HepG2 (cell line): ENCODE data around the gene CACNA1C. TPM values are rescaled to one million over a fixed set of nuclear protein-coding genes. Genes with fewer than 3 reads are reported as not detected.

Source experiments
- ATAC-seq: fragments of 200-7000 bp; cut with Tn5 transposase; 3 replicates; pipeline ENCODE4 v1.9.1; 2020; ENCODE audit warnings: mild to moderate bottlenecking, moderate library complexity
- BruUV-seq: library from RNA; stranded (reverse); fragments of 400-500 nt; replicated peaks from 2 replicates; lab custom pipeline; 2021; lab: Mats Ljungman, UMichigan
- CTCF ChIA-PET: fragments of 300-600 bp; formaldehyde crosslinking; extraction: SDS; loops from one replicate; lab custom pipeline; 2021; ENCODE audit warnings: low total read pairs, inconsistent platforms, low intra/inter-chr PET ratio; lab: Yijun Ruan, JAX
- POLR2A ChIA-PET: fragments of 350-600 bp; sonication (Branson Sonifier 250); formaldehyde crosslinking; loops from one replicate; lab custom pipeline; 2020; ENCODE audit warnings: antibody characterized with exemption, inconsistent platforms; lab: Yijun Ruan, JAX
- DNase-seq: peaks from one replicate; pipeline ENCODE4 v3.0.0-alpha.2; 2015; ENCODE audit warnings: low spot score
- FAIRE-seq: peaks from 3 replicates; lab custom pipeline; 2011; peaks lifted over from hg19 to GRCh38; lab: Jason Lieb, UNC
- H2AFZ ChIP-seq: one replicate; pipeline ENCODE4 v1.6.1; 2011; ENCODE audit warnings: low read length, inconsistent platforms
- H3K27ac ChIP-seq: fragments of 300-600 bp; 3 replicates; pipeline ENCODE4 v1.8.0; 2011; ENCODE audit warnings: mixed run types, mild to moderate bottlenecking, mixed read lengths, low read length, inconsistent platforms; ENCODE audit not compliant: insufficient read depth; ENCODE audit errors: extremely low read length
- H3K27me3 ChIP-seq, 2 experiments: fragments of 200-600 bp in 1 of 2; 2 replicates in 1 of 2; 3 replicates in 1 of 2; pipeline versions ENCODE4 v1.6.0 to v1.8.0; 2011; ENCODE audit warnings: low read length in 2 of 2, mild to moderate bottlenecking in 2 of 2, moderate library complexity in 2 of 2, inconsistent platforms in 1 of 2; ENCODE audit not compliant: insufficient read depth in 2 of 2, control insufficient read depth in 1 of 2
- H3K36me3 ChIP-seq, 2 experiments: fragments of 200-600 bp in 1 of 2; replicated peaks in 1 of 2; 2 replicates in 1 of 2; 3 replicates in 1 of 2; pipeline versions ENCODE4 v1.5.1 to v1.8.0; 2011; ENCODE audit warnings: low read length in 2 of 2, inconsistent platforms in 1 of 2; ENCODE audit not compliant: insufficient read depth in 2 of 2, control insufficient read depth in 1 of 2
- H3K4me1 ChIP-seq: 2 replicates; pipeline ENCODE4 v1.5.1; 2012; ENCODE audit warnings: low read length, inconsistent platforms; ENCODE audit not compliant: insufficient read depth
- H3K4me2 ChIP-seq: 2 replicates; pipeline ENCODE4 v1.6.0; 2011; ENCODE audit warnings: low read depth, low read length, inconsistent platforms
- H3K4me3 ChIP-seq, 3 experiments: fragments of 200-600 bp in 1 of 3; sonication (generic), shearing (Covaris generic) in 1 of 3; replicated peaks in 1 of 3; 2 replicates each; pipeline ENCODE4 v1.5.1; 2011 to 2016; ENCODE audit warnings: low read length in 3 of 3, inconsistent platforms in 2 of 3, low read depth in 2 of 3, mild to moderate bottlenecking in 2 of 3, control low read depth in 1 of 3, mixed read lengths in 1 of 3; ENCODE audit not compliant: insufficient read depth in 1 of 3
- H3K79me2 ChIP-seq: one replicate; pipeline ENCODE4 v1.6.1; 2011; ENCODE audit warnings: low read length, inconsistent platforms; ENCODE audit not compliant: insufficient read depth
- H3K9ac ChIP-seq: 2 replicates; pipeline ENCODE4 v1.6.0; 2011; ENCODE audit warnings: mild to moderate bottlenecking, low read depth, low read length, inconsistent platforms; ENCODE audit not compliant: insufficient read depth
- H3K9me3 ChIP-seq: 2 replicates; pipeline ENCODE4 v1.5.1; 2012; ENCODE audit warnings: mild to moderate bottlenecking, low read length
- H4K20me1 ChIP-seq: 2 replicates; pipeline ENCODE4 v1.6.0; 2011; ENCODE audit warnings: inconsistent platforms, mild to moderate bottlenecking, low read length, moderate library complexity; ENCODE audit not compliant: insufficient read depth
- ARID2 ChIP-seq: sonication (generic); formaldehyde crosslinking; IDR thresholded peaks from 2 replicates; pipeline ENCODE4 v1.8.1; 2022; ENCODE audit warnings: mild to moderate bottlenecking, missing genetic modification reagents, borderline replicate concordance
- BRCA1 ChIP-seq: sonication (generic); formaldehyde crosslinking; IDR thresholded peaks from 2 replicates; pipeline ENCODE4 v1.4.0; 2020; ENCODE audit warnings: missing genetic modification reagents
- ELF3 ChIP-seq: IDR thresholded peaks from 2 replicates; pipeline ENCODE4 v1.6.1; 2016; ENCODE audit warnings: missing genetic modification reagents, missing compliant biosample characterization
- FOXC1 ChIP-seq: sonication (generic); formaldehyde crosslinking; IDR thresholded peaks from 2 replicates; pipeline ENCODE4 v1.8.0; 2022; ENCODE audit warnings: mild to moderate bottlenecking, missing genetic modification reagents, borderline replicate concordance
- HMGA1 ChIP-seq: sonication (generic); formaldehyde crosslinking; conservative IDR thresholded peaks from 2 replicates; pipeline ENCODE4 v1.4.0; 2020; ENCODE audit warnings: missing genetic modification reagents
- KDM2A ChIP-seq: sonication (generic); formaldehyde crosslinking; IDR thresholded peaks from 2 replicates; pipeline ENCODE4 v1.4.0; 2020; ENCODE audit warnings: low read depth, missing genetic modification reagents, borderline replicate concordance
- KLF13 ChIP-seq: sonication (generic); formaldehyde crosslinking; IDR thresholded peaks from 2 replicates; pipeline ENCODE4 v1.4.0; 2020; ENCODE audit warnings: mild to moderate bottlenecking, missing genetic modification reagents
- MZF1 ChIP-seq: sonication (generic); formaldehyde crosslinking; IDR thresholded peaks from 2 replicates; pipeline ENCODE4 v1.8.1; 2023; ENCODE audit warnings: mild to moderate bottlenecking, missing genetic modification reagents, borderline replicate concordance
- PCBP1 ChIP-seq: fragments of 200-400 bp; formaldehyde crosslinking; IDR thresholded peaks from 2 replicates; pipeline ENCODE4 v1.6.1; 2017; ENCODE audit warnings: mild to moderate bottlenecking, low read depth, low read length, borderline replicate concordance
- PRDM4 ChIP-seq: sonication (generic); formaldehyde crosslinking; IDR thresholded peaks from 2 replicates; pipeline ENCODE4 v1.9.0; 2021; ENCODE audit warnings: missing genetic modification reagents, borderline replicate concordance
- SP5 ChIP-seq: IDR thresholded peaks from 2 replicates; pipeline ENCODE4 v1.6.1; 2016; ENCODE audit warnings: low read depth, borderline replicate concordance
- ZKSCAN1 ChIP-seq: fragments of 150-350 bp; IDR thresholded peaks from 2 replicates; pipeline ENCODE4 v1.6.1; 2014; ENCODE audit warnings: low read length
- ZNF503 ChIP-seq: sonication (generic); formaldehyde crosslinking; IDR thresholded peaks from 2 replicates; pipeline ENCODE4 v1.4.0; 2020; ENCODE audit warnings: missing genetic modification reagents
- ZNF572 ChIP-seq: sonication (generic); formaldehyde crosslinking; IDR thresholded peaks from 2 replicates; pipeline ENCODE4 v1.5.1; 2020; ENCODE audit warnings: mild to moderate bottlenecking, missing genetic modification reagents
- ZNF704 ChIP-seq: sonication (generic); formaldehyde crosslinking; IDR thresholded peaks from 2 replicates; pipeline ENCODE4 v1.8.1; 2023; ENCODE audit warnings: mild to moderate bottlenecking, inconsistent platforms, moderate library complexity, missing genetic modification reagents, borderline replicate concordance
- WGBS: methylation state at CpG from one replicate; pipeline ENCODE4 v1.1.6; 2017; ENCODE audit warnings: low lambda C conversion rate; 5-methylcytosine and 5-hydroxymethylcytosine counted together
- in situ Hi-C: cut with HindIII; loops from 2 replicates; pipeline ENCODE4 v1.10.0; 2017; ENCODE audit warnings: low pct_unique_long_range_greater_than_20kb; ENCODE audit not compliant: extremely low pct_ligation_motif_present
- intact Hi-C: fragments of 100-400 bp; cut with micrococcal nuclease; formaldehyde crosslinking; loops from one replicate; pipeline ENCODE4 v1.10.0; 2022; ENCODE audit not compliant: unreplicated experiment
- polyA plus RNA-seq, 8 experiments: library from polyadenylated mRNA; depleted of rRNA in 3 of 8; stranded (reverse) in 7 of 8; unstranded in 1 of 8; fragments of >200 nt; fragmentation: Illumina TruSeq in 4 of 8; extraction: Trizol in 4 of 8; gene quantifications; 2 replicates each; pipeline versions ENCODE4 v1.2.1 to v1.2.3, GENCODE V29; 2011 to 2016; ENCODE audit warnings: low read depth in 4 of 8, missing spikeins in 1 of 8, mixed read lengths in 1 of 8; ENCODE audit not compliant: insufficient read depth in 1 of 8
- total RNA-seq, 5 experiments: library from RNA; depleted of rRNA; stranded (reverse); fragments of >200 nt; fragmentation: Illumina TruSeq; extraction: Trizol; gene quantifications; 2 replicates each; pipeline ENCODE4 v1.2.3, GENCODE V29; 2016; ENCODE audit warnings: low read depth in 1 of 5
- TF ChIP-seq, protein P1 (sequence below): sonication (generic); formaldehyde crosslinking; IDR thresholded peaks from 2 replicates; pipeline ENCODE4 v1.8.1; 2023; ENCODE audit warnings: mild to moderate bottlenecking, missing genetic modification reagents, borderline replicate concordance

CACNA1C gene
- total and polyA plus RNA-seq, 2 of the 13 experiments (the other 11 are each of a cell fraction or from before 2014, with no cell fraction given): not detected

GRCh38 chr12:2180737-2181082 lies 127.9 kb downstream of the CACNA1C start:
- no peak overlapping the region for H3K9ac ChIP-seq
- no peaks in the 10 kb centered on the region for H3K79me2 ChIP-seq
- WGBS: 4% methylated on average over 3 of the region's 3 CpGs
- H3K27me3 ChIP-seq: peaks cover 0 to 46% of the 10 kb centered on the region in 2 experiments; a peak in 2 of 5 replicates
- no peak overlapping the region for H2AFZ ChIP-seq
- in situ Hi-C loops: no loop called here
- no peaks in the 10 kb centered on the region for H4K20me1 ChIP-seq
- no peaks in the 10 kb centered on the region for H3K36me3 ChIP-seq
- DNase-seq (no peak), FAIRE-seq (no peak), ATAC-seq (no peak)
- CTCF ChIA-PET: no interaction called here
- POLR2A ChIA-PET: no interaction called here
- H3K9me3 ChIP-seq: no peaks in the 10 kb centered on the region
- intact Hi-C loops: no loop called here
- no peak overlapping the region for H3K27ac ChIP-seq
- no peak overlapping the region for H3K4me3 ChIP-seq
- BruUV-seq: no TSS peak
- no peak overlapping the region for H3K4me2 ChIP-seq
- H3K4me1 ChIP-seq: 0 out of 2 replicates have a peak, but pooled peaks cover 6% of the 10 kb centered on the region
- TF ChIP-seq ZNF503 (CRISPR knock-in tag) (no peak), PCBP1 (no peak), ZKSCAN1 (no peak), ZNF572 (CRISPR knock-in tag) (no peak), MZF1 (CRISPR knock-in tag) (no peak), BRCA1 (no peak), KLF13 (CRISPR knock-in tag) (no peak), KDM2A (CRISPR knock-in tag) (no peak), SP5 (CRISPR knock-in tag) (no peak), HMGA1 (CRISPR knock-in tag) (no peak), ELF3 (CRISPR knock-in tag) (no peak), ZNF704 (CRISPR knock-in tag) (no peak), FOXC1 (CRISPR knock-in tag) (no peak), ARID2 (no peak), PRDM4 (CRISPR knock-in tag) (no peak)
- TF ChIP-seq, protein P1, sequence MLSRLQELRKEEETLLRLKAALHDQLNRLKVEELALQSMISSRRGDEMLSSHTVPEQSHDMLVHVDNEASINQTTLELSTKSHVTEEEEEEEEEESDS (CRISPR knock-in tag): no peak
